ENCODE measurements around the gene C4BPB.

The C4BPB gene

GRCh38 chr1:207139616-207140015 is 51.0 kb downstream of the C4BPB start:
- DNase-seq (ENCODE audit: low read depth in 1 of 2, low spot score in 1 of 2) = no peak

- no peak for DNase-seq (ENCODE audit: low read depth in 1 of 2, low spot score in 1 of 2)
Observed at GRCh38 chr1:207140536-207140935, 51.9 kb downstream of the C4BPB start.

GRCh38 chr1:207145401-207146058 is 56.9 kb downstream of the C4BPB start:
- no peak for DNase-seq (ENCODE audit: low read depth in 1 of 2, low spot score in 1 of 2)

Data from activated CD4-positive, alpha-beta T cell treated with anti-CD3 and anti-CD28 coated beads, Interleukin-2, amount 50 U/mL, for 24 hours (primary cell).